SK-N-SH (cell line): ENCODE results near the gene RPRML. TPM values are rescaled to one million over a fixed set of nuclear protein-coding genes. Genes with fewer than 3 reads are reported as not detected.

Source experiments
- CTCF ChIA-PET: fragments of 300-600, 350-600 bp; formaldehyde crosslinking; extraction: SDS; loops from one replicate; lab custom pipeline; 2021; lab: Yijun Ruan, JAX
- POLR2A ChIA-PET: fragments of 350-600 bp; sonication (Branson Sonifier 250); formaldehyde crosslinking; extraction: SDS; loops from one replicate; lab custom pipeline; 2020; ENCODE audit warnings: antibody characterized with exemption, inconsistent platforms; lab: Yijun Ruan, JAX
- DNase-seq: peaks from one replicate; pipeline ENCODE4 v3.0.0; 2012
- H2AFZ ChIP-seq: fragments of 200-600 bp; sonication (generic); 2 replicates; pipeline ENCODE4 v1.8.1; 2016; ENCODE audit warnings: antibody characterized with exemption, mild to moderate bottlenecking, low read depth
- H3F3A ChIP-seq: fragments of 200-600 bp; sonication (generic); replicated peaks from 2 replicates; pipeline ENCODE3; 2016; ENCODE audit warnings: antibody characterized with exemption, mild to moderate bottlenecking; ENCODE audit not compliant: insufficient read depth
- H3K27ac ChIP-seq, 2 experiments: fragments of 200-500 bp in 1 of 2; fragments of 200-600 bp in 1 of 2; sonication (Bioruptor generic) in 1 of 2; sonication (generic), shearing (Covaris generic) in 1 of 2; 2 replicates each; pipeline versions ENCODE4 v1.5.1 to v1.6.1; 2014 to 2016; ENCODE audit warnings: low read depth in 2 of 2, inconsistent platforms in 1 of 2, low read length in 1 of 2, mild to moderate bottlenecking in 1 of 2, mixed read lengths in 1 of 2
- H3K27me3 ChIP-seq: fragments of 200-600 bp; sonication (generic), shearing (Covaris generic); 2 replicates; pipeline ENCODE4 v1.6.1; 2016; ENCODE audit warnings: mixed run types; ENCODE audit not compliant: insufficient read depth
- H3K36me3 ChIP-seq, 2 experiments: fragments of 200-500 bp in 1 of 2; fragments of 200-600 bp in 1 of 2; sonication (Bioruptor generic) in 1 of 2; sonication (generic) in 1 of 2; replicated peaks in 1 of 2; 2 replicates each; pipeline versions ENCODE3 to v1.5.1; 2014 to 2016; ENCODE audit warnings: low read length in 1 of 2, mild to moderate bottlenecking in 1 of 2; ENCODE audit not compliant: insufficient read depth in 2 of 2, control insufficient read depth in 1 of 2
- H3K4me1 ChIP-seq, 2 experiments: fragments of 200-500 bp in 1 of 2; fragments of 200-600 bp in 1 of 2; sonication (Bioruptor generic) in 1 of 2; sonication (generic), shearing (Covaris generic) in 1 of 2; 2 replicates each; pipeline versions ENCODE4 v1.5.1 to v1.6.1; 2014 to 2016; ENCODE audit warnings: low read depth in 1 of 2, low read length in 1 of 2, mixed run types in 1 of 2; ENCODE audit not compliant: insufficient read depth in 2 of 2, control insufficient read depth in 1 of 2
- H3K4me2 ChIP-seq: fragments of 200-600 bp; sonication (generic), shearing (Covaris generic); 2 replicates; pipeline ENCODE4 v1.6.1; 2017; ENCODE audit warnings: mixed run types
- H3K4me3 ChIP-seq, 2 experiments: fragments of 200-500 bp in 1 of 2; fragments of 200-600 bp in 1 of 2; sonication (Bioruptor generic) in 1 of 2; sonication (generic), shearing (Covaris generic) in 1 of 2; 2 replicates each; pipeline versions ENCODE4 v1.5.1 to v1.8.1; 2014 to 2016; ENCODE audit warnings: low read depth in 2 of 2, inconsistent platforms in 1 of 2, low read length in 1 of 2, mild to moderate bottlenecking in 1 of 2, mixed read lengths in 1 of 2, moderate library complexity in 1 of 2
- H3K79me2 ChIP-seq: fragments of 200-600 bp; sonication (generic); 2 replicates; pipeline ENCODE4 v1.8.1; 2017; ENCODE audit warnings: mild to moderate bottlenecking; ENCODE audit not compliant: insufficient read depth
- H3K9ac ChIP-seq: fragments of 200-600 bp; sonication (generic); 2 replicates; pipeline ENCODE4 v1.6.1; 2017; ENCODE audit warnings: mixed run types
- H3K9me2 ChIP-seq: fragments of 200-600 bp; sonication (generic); 2 replicates; pipeline ENCODE4 v1.6.1; 2017; ENCODE audit warnings: mixed run types
- H3K9me3 ChIP-seq: fragments of 200-600 bp; sonication (generic); 2 replicates; pipeline ENCODE4 v1.6.1; 2017; ENCODE audit warnings: mixed run types, mild to moderate bottlenecking, moderate library complexity
- H4K20me1 ChIP-seq: fragments of 200-600 bp; sonication (generic); 2 replicates; pipeline ENCODE4 v1.6.1; 2017; ENCODE audit warnings: mild to moderate bottlenecking, mixed run types; ENCODE audit not compliant: insufficient read depth
- ELF1 ChIP-seq: IDR thresholded peaks from 2 replicates; pipeline ENCODE4 v1.4.0; 2012
- EP300 ChIP-seq, 2 experiments: IDR thresholded peaks; 2 replicates each; pipeline versions ENCODE4 v1.4.0 to v1.6.1; 2012; ENCODE audit warnings: borderline replicate concordance in 1 of 2, low read depth in 1 of 2, low read length in 1 of 2
- FOXJ3 ChIP-seq: sonication (generic); formaldehyde crosslinking; IDR thresholded peaks from 2 replicates; pipeline ENCODE4 v1.5.1; 2020; ENCODE audit warnings: mild to moderate bottlenecking, missing genetic modification reagents
- GATA2 ChIP-seq: sonication (generic); formaldehyde crosslinking; IDR thresholded peaks from 2 replicates; pipeline ENCODE4 v1.5.0; 2020; ENCODE audit warnings: mild to moderate bottlenecking, missing genetic modification reagents
- MEF2A ChIP-seq: IDR thresholded peaks from 2 replicates; pipeline ENCODE4 v1.4.0; 2012; ENCODE audit warnings: low read depth, borderline replicate concordance
- NRF1 ChIP-seq: IDR thresholded peaks from 2 replicates; pipeline ENCODE4 v1.6.1; 2012; ENCODE audit warnings: low read depth, mild to moderate bottlenecking, low read length
- RFX5 ChIP-seq: IDR thresholded peaks from 2 replicates; pipeline ENCODE4 v1.6.1; 2012; ENCODE audit warnings: mild to moderate bottlenecking, improper control_type of control experiment, low read length
- TCF12 ChIP-seq: IDR thresholded peaks from 2 replicates; pipeline ENCODE4 v1.4.0; 2012
- WGBS: methylation state at CpG from one replicate; pipeline ENCODE4 v1.1.6; 2017; ENCODE audit warnings: low lambda C conversion rate; 5-methylcytosine and 5-hydroxymethylcytosine counted together
- polyA plus RNA-seq, 3 experiments: library from polyadenylated mRNA; depleted of rRNA; stranded (reverse); fragments of >200 nt; gene quantifications; 2 replicates each; pipeline ENCODE4 v1.2.3, GENCODE V29; 2012
- TF ChIP-seq, protein P1 (sequence below): IDR thresholded peaks from 2 replicates; pipeline ENCODE4 v1.4.0; 2012; ENCODE audit warnings: low read depth
- TF ChIP-seq, protein P2 (sequence below): fragments of 150-350 bp; IDR thresholded peaks from 2 replicates; pipeline ENCODE4 v1.6.1; 2016; ENCODE audit warnings: mild to moderate bottlenecking, low read depth, low read length
- TF ChIP-seq, protein P3 (sequence below): IDR thresholded peaks from 2 replicates; pipeline ENCODE4 v1.4.0; 2012; ENCODE audit warnings: low read depth, borderline replicate concordance
- TF ChIP-seq, protein P4 (sequence below): IDR thresholded peaks from 2 replicates; pipeline ENCODE4 v1.6.1; 2012; ENCODE audit warnings: mild to moderate bottlenecking, low read depth, low read length, moderate library complexity
- TF ChIP-seq, protein P5 (sequence below): IDR thresholded peaks from 2 replicates; pipeline ENCODE4; 2012

The RPRML gene
- polyA plus RNA-seq, 1 of the 3 experiments (the other 2 are of a cell fraction), result not detected

DNA sequence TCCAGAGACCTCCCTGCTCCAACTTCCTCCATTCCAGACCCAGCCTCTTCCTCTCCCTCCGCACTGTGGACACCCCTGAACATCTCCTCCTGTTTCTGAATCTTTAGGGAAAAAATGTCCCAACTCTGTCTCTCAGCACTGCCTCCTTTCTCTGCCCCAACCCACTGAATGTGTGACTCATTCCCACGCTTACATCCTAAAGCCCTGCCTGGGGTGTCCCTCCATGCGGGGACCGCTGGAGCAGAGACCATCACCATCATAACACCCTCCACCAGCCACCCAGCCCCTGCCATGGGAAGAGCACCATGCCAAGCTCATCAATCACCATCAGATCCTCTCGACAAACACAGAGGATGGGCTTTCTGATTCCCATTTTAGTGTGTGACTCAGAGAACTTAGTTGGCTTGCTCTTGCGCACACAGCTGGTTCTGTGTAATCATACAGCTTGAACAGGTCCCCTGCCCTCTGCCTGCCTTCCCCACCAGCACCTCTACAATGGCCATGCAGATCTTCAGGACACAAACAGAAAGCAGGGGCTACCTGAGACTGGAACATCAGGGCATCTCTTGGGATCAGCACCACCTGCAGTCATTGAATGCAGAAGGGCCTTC, 10.7 kb downstream of the RPRML start:
- no peaks in the 10 kb centered on the region for H3F3A ChIP-seq
- no peaks in the 10 kb centered on the region for H3K9me3 ChIP-seq
- no peak overlapping the region for H3K9ac ChIP-seq
- no peak overlapping the region for H2AFZ ChIP-seq
- H3K36me3 ChIP-seq, result no peaks in the 10 kb centered on the region
- H3K4me3 ChIP-seq, result no peak overlapping the region
- ChIA-PET POLR2A (interaction anchor here (1.2 kb wide), 1 partner anchor 10 kb away, joined by 4 read pairs; no protein-coding TSS in a partner anchor), CTCF (interaction anchor here (0.6 to 9.5 kb wide), 8 partner anchors 9 to 127 kb away, joined by 3 to 71 read pairs (median 4); no protein-coding TSS in a partner anchor)
- no peaks in the 10 kb centered on the region for H3K27me3 ChIP-seq
- H3K79me2 ChIP-seq, result no peaks in the 10 kb centered on the region
- no peak overlapping the region for H3K4me2 ChIP-seq
- 64% methylated on average over 6 of the region's 6 CpGs for WGBS
- no peaks in the 10 kb centered on the region for H3K4me1 ChIP-seq
- H3K9me2 ChIP-seq, result no peaks in the 10 kb centered on the region
- no peak overlapping the region for H3K27ac ChIP-seq
- DNase-seq, result no peak
- no peaks in the 10 kb centered on the region for H4K20me1 ChIP-seq
- no peak for TF ChIP-seq TCF12
- no peak for TF ChIP-seq ELF1
- no peak for TF ChIP-seq MEF2A
- no peak for TF ChIP-seq GATA2
- TF ChIP-seq, protein P1, sequence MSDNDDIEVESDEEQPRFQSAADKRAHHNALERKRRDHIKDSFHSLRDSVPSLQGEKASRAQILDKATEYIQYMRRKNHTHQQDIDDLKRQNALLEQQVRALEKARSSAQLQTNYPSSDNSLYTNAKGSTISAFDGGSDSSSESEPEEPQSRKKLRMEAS, result no peak
- TF ChIP-seq NRF1, result no peak
- TF ChIP-seq, protein P2, sequence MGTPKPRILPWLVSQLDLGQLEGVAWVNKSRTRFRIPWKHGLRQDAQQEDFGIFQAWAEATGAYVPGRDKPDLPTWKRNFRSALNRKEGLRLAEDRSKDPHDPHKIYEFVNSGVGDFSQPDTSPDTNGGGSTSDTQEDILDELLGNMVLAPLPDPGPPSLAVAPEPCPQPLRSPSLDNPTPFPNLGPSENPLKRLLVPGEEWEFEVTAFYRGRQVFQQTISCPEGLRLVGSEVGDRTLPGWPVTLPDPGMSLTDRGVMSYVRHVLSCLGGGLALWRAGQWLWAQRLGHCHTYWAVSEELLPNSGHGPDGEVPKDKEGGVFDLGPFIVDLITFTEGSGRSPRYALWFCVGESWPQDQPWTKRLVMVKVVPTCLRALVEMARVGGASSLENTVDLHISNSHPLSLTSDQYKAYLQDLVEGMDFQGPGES, result no peak
- TF ChIP-seq FOXJ3, result no peak
- no peak for TF ChIP-seq RFX5
- TF ChIP-seq, protein P3, sequence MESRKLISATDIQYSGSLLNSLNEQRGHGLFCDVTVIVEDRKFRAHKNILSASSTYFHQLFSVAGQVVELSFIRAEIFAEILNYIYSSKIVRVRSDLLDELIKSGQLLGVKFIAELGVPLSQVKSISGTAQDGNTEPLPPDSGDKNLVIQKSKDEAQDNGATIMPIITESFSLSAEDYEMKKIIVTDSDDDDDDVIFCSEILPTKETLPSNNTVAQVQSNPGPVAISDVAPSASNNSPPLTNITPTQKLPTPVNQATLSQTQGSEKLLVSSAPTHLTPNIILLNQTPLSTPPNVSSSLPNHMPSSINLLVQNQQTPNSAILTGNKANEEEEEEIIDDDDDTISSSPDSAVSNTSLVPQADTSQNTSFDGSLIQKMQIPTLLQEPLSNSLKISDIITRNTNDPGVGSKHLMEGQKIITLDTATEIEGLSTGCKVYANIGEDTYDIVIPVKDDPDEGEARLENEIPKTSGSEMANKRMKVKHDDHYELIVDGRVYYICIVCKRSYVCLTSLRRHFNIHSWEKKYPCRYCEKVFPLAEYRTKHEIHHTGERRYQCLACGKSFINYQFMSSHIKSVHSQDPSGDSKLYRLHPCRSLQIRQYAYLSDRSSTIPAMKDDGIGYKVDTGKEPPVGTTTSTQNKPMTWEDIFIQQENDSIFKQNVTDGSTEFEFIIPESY, result no peak
- TF ChIP-seq, protein P4, sequence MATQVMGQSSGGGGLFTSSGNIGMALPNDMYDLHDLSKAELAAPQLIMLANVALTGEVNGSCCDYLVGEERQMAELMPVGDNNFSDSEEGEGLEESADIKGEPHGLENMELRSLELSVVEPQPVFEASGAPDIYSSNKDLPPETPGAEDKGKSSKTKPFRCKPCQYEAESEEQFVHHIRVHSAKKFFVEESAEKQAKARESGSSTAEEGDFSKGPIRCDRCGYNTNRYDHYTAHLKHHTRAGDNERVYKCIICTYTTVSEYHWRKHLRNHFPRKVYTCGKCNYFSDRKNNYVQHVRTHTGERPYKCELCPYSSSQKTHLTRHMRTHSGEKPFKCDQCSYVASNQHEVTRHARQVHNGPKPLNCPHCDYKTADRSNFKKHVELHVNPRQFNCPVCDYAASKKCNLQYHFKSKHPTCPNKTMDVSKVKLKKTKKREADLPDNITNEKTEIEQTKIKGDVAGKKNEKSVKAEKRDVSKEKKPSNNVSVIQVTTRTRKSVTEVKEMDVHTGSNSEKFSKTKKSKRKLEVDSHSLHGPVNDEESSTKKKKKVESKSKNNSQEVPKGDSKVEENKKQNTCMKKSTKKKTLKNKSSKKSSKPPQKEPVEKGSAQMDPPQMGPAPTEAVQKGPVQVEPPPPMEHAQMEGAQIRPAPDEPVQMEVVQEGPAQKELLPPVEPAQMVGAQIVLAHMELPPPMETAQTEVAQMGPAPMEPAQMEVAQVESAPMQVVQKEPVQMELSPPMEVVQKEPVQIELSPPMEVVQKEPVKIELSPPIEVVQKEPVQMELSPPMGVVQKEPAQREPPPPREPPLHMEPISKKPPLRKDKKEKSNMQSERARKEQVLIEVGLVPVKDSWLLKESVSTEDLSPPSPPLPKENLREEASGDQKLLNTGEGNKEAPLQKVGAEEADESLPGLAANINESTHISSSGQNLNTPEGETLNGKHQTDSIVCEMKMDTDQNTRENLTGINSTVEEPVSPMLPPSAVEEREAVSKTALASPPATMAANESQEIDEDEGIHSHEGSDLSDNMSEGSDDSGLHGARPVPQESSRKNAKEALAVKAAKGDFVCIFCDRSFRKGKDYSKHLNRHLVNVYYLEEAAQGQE, result no peak
- TF ChIP-seq EP300 (IDR thresholded peaks at IDR 0.05; ENCODE audit: borderline replicate concordance in 1 of 2, low read depth in 1 of 2, low read length in 1 of 2), result no peak
- TF ChIP-seq, protein P5, sequence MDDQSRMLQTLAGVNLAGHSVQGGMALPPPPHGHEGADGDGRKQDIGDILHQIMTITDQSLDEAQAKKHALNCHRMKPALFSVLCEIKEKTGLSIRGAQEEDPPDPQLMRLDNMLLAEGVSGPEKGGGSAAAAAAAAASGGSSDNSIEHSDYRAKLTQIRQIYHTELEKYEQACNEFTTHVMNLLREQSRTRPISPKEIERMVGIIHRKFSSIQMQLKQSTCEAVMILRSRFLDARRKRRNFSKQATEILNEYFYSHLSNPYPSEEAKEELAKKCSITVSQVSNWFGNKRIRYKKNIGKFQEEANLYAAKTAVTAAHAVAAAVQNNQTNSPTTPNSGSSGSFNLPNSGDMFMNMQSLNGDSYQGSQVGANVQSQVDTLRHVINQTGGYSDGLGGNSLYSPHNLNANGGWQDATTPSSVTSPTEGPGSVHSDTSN, result no peak
